Posterior vena cava (tissue), 2 donors: Measurements from ENCODE around the gene GLB1L. TPM values are rescaled to one million over a fixed set of nuclear protein-coding genes. Genes with fewer than 3 reads are reported as not detected.
A peak's percentile ranks its signal among the peaks of the same experiment; 100 is the strongest.
"Not testable (repeated sequence)": the region's sequence is repeated elsewhere in the genome, so short reads cannot be mapped to it uniquely, and the experiment has no call there.

Source experiments
- DNase-seq: peaks from one replicate; pipeline ENCODE4 v3.0.0-alpha.2; 2020; ENCODE audit warnings: low spot score
- intact Hi-C, 2 donors: fragments of 100-400 bp; cut with DNase I; formaldehyde crosslinking; loops; one replicate each; pipeline versions ENCODE4 v1.14.1 to v1.14.2; 2022 to 2023
- total RNA-seq, 2 donors: library from RNA; stranded (reverse); fragmentation: NEBNext Ultra II Directional; extraction: Animal tissue kit (Norgen Biotek cat#: 25700); gene quantifications; one replicate each; pipeline ENCODE4 v1.2.1, GENCODE V29; 2021
- donor health status: DM: yes; HTN: yes; CAD: no.
- donor health status: DM: yes; HTN: yes; CAD: no.

The GLB1L gene
- total RNA-seq, 2 donors from 2014 or later = 5.3 to 7.5 TPM

GRCh38 chr2:219261024-219261855, 16.0 kb upstream of the GLB1L start:
- no peak for DNase-seq
- intact Hi-C loops = no loop called here

GRCh38 chr2:219258942-219259341, 13.7 kb upstream of the GLB1L start:
- DNase-seq, intact Hi-C loops: not testable (repeated sequence)

GRCh38 chr2:219254590-219255201, 9.5 kb upstream of the GLB1L start:
- DNase-seq = peak; percentile 78
- intact Hi-C loops = no loop called here

- intact Hi-C loops = no loop called here
- DNase-seq = peak; percentile 95
Measured at GRCh38 chr2:219253753-219254589, 8.7 kb upstream of the GLB1L start, which contains the start of gene TUBA4A. TSS of gene TUBA4A (minus strand) at chr2:219253918. CDS start at chr2:219253858, 60 bp downstream.

- DNase-seq = peak; percentile 84
- intact Hi-C loops = no loop called here
Measured at GRCh38 chr2:219252900-219253752, 7.9 kb upstream of the GLB1L start, which contains the start of gene TUBA4B. TSS of gene TUBA4B (plus strand) at chr2:219253243. CDS start at chr2:219253408, 165 bp downstream.

- intact Hi-C loops = no loop called here
- DNase-seq = peak; percentile 79
Measured at GRCh38 chr2:219252570-219252899, 7.3 kb upstream of the GLB1L start.

GRCh38 chr2:219252084-219252483, 6.8 kb upstream of the GLB1L start:
- intact Hi-C loops = no loop called here
- peak; percentile 72 for DNase-seq

GRCh38 chr2:219251656-219252055, 6.4 kb upstream of the GLB1L start:
- peak; percentile 36 for DNase-seq
- intact Hi-C loops = no loop called here

- DNase-seq = no peak
- intact Hi-C loops = no loop called here
Measured at GRCh38 chr2:219250049-219250781, 5.0 kb upstream of the GLB1L start.

GRCh38 chr2:219249203-219249980, 4.1 kb upstream of the GLB1L start:
- no peak for DNase-seq
- intact Hi-C loops = no loop called here

GRCh38 chr2:219248845-219249202, 3.6 kb upstream of the GLB1L start:
- no peak for DNase-seq
- intact Hi-C loops = no loop called here

- DNase-seq = no peak
- intact Hi-C loops = no loop called here
Measured at GRCh38 chr2:219247678-219248642, 2.7 kb upstream of the GLB1L start.

- intact Hi-C loops = no loop called here
Measured at GRCh38 chr2:219246559-219246958, 1.3 kb upstream of the GLB1L start.

GRCh38 chr2:219245899-219246230, 621 bp upstream of the GLB1L start:
- DNase-seq = no peak
- intact Hi-C loops = no loop called here

More at GRCh38 chr2:219246559-219246958, 1.3 kb upstream of the GLB1L start:
- no peak for DNase-seq

- DNase-seq = no peak
- intact Hi-C loops = no loop called here
Measured at GRCh38 chr2:219244789-219245147, 476 bp downstream of the GLB1L start.

- intact Hi-C loops = no loop called here
- DNase-seq = no peak
Measured at GRCh38 chr2:219243291-219243761, 1.9 kb downstream of the GLB1L start.

- DNase-seq = no peak
- intact Hi-C loops = no loop called here
Measured at GRCh38 chr2:219234331-219234730, 10.9 kb downstream of the GLB1L start.
